ENCODE results near the gene CDH13.

Gene CDH13

GRCh38 chr16:83248735-83249463 is 622.1 kb downstream of the CDH13 start:
- no peak for DNase-seq (ENCODE audit: low spot score)

GRCh38 chr16:83253521-83253920 is 626.8 kb downstream of the CDH13 start:
- DNase-seq (ENCODE audit: low spot score): no peak

DNA sequence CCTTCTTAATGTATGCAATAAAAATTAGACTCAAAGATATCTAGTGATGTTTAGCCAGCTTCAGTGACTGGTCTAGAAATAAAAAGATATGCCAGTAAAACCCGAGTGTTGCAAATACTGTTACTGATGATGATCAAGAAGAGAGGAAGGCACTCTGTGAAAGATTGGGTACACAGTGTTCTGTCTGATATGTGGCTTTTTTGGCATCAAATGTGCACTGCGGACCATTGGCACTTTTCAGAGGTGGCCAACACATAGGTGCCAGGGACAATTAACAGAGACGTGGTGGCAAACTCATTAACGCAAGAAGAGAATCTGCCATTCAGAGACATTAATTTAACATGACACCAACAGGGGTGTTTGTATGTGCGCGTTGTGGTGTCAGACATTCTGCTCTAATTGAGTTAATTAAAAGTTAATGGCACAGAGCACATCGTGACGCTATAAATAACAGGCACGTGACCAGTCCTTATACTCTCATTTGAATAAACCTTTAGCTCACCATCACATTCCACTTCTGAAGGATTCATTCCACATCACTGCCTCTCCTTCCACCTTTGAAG is 631.7 kb downstream of the CDH13 start:
- no peak for DNase-seq (ENCODE audit: low spot score)

DNA sequence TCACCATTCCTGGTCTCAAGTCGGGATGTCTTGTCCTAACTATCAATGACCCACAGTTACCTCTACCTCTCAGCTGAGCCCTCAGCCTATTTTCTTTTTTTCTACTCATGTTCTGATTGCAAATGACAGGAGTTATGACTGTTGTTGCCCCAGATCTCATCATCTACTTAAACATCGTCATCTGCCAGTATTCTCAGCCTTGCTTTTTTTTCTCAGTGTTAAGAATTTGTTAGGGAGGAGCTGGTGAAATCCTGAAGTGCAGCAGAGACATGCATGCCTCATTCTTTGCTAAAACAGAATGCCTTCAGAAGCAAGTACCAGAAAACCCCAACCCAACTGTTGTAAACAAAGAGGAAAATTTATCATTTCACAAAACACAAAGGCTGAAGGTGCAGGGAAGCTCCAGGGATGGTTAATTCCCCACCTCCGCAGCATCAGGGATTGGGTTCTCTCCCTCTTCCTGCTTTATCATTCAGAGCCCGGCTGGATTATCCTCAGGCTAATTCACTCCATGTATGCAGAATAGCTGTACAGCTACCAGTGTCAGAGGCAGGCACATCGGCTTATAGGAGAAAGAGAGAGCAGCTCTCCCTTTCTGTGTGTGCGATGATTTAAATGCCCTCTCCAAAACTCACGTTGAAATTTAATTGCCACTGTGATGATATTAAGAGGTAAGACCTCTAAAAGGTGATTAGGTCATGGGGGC is 640.2 kb downstream of the CDH13 start:
- DNase-seq (ENCODE audit: low spot score): no peak

DNA sequence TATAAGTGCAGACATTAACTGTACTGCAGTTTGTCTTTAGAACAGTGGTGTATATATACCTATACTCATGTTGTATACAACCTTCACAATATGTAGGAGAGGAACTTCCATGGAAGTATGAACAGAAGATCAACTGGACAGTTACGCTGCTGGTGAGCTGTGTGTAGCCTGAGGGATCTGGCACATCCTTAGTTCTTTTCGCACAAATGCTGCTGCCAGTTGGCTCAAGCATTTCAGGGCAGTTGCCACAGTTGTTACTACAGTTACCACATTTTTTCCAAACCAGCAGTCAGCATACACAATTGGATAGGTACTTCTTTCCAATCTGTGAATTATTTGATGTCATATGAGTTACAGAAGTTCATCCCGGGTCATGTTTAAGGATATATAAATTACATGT is 641.4 kb downstream of the CDH13 start:
- DNase-seq (ENCODE audit: low spot score): no peak

GRCh38 chr16:83269048-83269447 is 642.3 kb downstream of the CDH13 start:
- DNase-seq (ENCODE audit: low spot score): no peak

DNA sequence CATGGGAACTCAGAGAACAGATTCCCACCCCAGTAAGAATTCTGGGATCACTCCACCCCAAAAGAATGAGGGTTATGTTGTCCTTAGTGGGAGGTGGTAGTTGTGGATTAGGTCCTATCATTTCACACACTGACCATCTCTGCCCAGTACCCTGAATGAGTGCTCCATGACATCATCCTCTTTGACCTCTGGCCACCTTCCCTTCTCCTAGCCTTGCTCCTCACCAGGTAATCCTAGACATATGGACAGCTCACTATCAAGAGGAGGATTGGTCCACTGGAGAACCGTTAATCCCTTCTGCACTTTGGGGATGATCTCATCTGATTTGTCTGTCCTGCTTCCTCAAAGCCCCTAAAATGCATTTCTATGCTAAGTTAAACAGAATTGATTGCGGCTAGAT is 642.8 kb downstream of the CDH13 start:
- DNase-seq (ENCODE audit: low spot score): no peak

DNA sequence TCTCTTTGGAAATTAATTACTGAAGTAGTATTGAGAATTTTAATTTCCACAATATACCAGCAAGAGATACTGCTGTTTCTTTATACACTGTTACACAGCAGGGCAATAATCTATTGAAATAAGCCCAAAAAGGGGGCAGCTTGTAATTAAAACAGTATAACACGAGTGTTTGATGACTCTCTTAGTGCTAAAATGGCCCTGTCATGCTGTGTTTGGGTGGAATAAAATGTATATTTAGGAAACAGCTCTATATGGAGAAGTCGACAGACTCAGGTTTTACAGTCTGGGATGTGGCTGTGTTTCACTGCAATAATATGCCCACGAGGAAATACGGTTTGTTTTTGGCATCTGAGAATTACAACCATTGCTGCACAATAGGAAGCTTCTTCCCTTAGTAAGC is 643.3 kb downstream of the CDH13 start:
- no peak for DNase-seq (ENCODE audit: low spot score)

GRCh38 chr16:83270640-83271039 is 643.9 kb downstream of the CDH13 start:
- no peak for DNase-seq (ENCODE audit: low spot score)

DNA sequence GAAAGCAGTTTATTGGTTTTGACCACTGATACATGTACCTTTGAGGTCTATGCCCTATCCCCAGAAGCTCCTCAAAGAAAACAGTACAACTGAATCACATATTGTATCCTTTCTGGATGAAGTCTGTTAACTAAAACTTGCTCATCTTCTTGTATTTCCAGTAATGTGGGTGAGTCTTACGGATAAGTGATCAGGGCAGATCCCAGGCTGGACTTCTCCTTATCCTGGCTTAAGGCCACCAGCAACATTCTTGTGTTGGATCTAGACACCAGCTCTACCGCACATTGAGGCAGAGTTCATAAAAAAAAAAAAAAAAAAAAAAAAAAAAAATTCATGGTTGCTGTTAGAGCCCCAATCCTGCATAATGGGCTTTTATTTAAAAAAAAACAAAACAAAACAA is 644.4 kb downstream of the CDH13 start:
- no peak for DNase-seq (ENCODE audit: low spot score)

- no peak for DNase-seq (ENCODE audit: low spot score)
Observed at GRCh38 chr16:83271970-83272575, 645.3 kb downstream of the CDH13 start.

DNA sequence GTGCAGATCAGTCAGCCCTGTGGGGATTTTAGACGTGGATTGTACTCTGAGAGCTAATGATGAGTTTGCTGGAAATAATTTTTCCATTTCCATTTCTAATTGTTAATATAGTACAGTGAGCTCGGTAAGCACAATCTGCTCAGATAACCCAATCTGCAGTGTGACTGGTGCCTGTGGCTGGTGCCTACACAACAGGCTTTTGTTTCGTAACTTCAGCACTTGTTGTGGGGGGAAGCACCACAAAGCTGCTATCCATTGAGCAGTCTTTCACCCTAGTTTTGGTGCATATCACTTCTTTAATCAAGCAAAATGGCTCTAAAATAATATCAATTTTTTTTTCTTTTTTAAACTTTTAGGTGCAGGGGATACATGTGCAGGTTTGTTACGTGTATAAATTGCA is 646.1 kb downstream of the CDH13 start:
- DNase-seq (ENCODE audit: low spot score): no peak

DNA sequence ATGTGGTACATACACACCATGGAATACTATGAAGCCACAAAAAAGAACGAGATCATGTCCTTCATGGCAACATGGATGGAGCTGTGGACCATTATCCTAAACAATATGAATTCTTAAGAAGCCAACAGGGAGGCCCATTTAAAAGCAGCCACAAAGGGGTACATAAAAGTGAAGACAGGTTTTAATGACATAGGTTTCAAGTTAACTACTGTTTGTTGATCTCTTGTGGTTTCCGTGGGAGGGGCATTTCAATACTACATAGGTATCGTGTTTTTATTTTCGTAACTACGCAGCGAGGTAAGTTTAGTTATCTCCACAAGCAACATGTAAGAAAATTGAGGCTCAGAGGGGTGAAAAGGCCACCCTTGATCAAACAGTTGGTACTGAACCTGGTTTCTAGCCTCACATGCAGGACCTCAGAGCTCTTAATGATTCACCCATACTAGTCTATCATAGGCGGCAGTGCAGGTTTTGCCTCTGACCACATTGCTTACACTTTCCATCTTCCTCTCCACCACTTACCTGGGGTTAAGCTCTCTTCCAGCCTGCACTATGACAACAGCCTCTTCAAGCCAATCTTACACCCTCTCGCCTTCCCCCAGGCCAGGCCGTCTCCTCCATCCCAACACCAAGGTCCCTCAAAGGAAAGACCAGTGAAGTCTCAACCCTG is 646.9 kb downstream of the CDH13 start:
- no peak for DNase-seq (ENCODE audit: low spot score)

GRCh38 chr16:83279251-83279650 is 652.5 kb downstream of the CDH13 start:
- DNase-seq (ENCODE audit: low spot score): no peak

DNA sequence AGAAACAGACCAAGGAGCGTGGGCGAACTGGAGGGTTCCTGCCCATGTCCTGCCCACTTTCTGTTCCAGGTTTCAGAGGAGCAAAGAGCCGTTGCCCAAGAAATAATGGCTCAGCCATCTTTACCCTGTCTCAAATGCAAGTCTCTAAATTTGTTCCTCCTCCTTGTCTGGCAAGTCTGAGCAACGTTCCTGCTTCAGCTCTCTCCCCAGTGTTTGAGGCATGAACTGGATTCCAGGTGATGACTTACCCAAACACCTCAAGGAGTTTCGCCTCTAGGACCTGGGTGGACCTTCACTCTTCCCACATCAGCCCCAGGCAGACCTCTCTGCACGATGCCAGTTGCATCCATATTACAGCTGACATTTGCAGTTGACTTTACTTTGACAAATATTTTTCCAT is 659.2 kb downstream of the CDH13 start:
- no peak for DNase-seq (ENCODE audit: low spot score)

DNA sequence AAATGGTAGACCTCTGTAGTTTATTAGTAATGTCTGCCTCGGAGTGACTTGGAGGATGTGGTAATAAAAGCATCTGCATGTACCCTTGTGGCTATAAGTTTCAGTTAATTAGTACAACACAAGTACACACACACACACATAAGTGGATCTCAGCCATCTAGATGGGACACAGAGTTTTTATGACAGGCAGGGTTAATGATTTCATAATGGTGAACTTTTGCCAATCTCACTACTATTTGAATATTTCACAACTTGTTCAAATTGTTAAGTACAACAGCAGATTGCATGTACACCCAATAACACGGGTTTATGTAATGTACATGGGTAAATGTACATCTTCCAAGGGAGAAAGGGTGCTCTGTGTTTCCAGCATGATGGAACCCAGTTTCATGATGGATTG is 669.7 kb downstream of the CDH13 start:
- DNase-seq (ENCODE audit: low spot score): no peak

DNA sequence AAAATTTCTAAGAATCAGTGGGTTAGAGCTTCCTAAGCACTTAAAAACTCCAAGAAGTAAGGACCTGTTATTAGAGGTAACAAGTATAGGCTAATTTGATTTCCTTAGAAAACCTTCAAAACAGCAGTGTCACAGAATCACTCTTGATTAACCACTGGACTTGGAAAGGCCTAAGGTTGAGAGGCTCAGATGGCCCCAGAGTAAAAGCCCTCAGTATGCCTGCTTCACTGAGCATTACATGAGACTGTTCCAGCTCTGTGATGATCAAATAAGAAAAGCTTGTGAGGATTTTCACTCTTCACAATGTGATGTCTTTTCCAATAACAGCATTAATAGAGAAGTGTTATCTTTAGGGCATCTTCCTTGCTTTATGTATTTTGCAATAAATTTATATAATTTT is 671.8 kb downstream of the CDH13 start:
- no peak for DNase-seq (ENCODE audit: low spot score)

GRCh38 chr16:83300326-83300725 is 673.6 kb downstream of the CDH13 start:
- DNase-seq (ENCODE audit: low spot score): no peak

DNA sequence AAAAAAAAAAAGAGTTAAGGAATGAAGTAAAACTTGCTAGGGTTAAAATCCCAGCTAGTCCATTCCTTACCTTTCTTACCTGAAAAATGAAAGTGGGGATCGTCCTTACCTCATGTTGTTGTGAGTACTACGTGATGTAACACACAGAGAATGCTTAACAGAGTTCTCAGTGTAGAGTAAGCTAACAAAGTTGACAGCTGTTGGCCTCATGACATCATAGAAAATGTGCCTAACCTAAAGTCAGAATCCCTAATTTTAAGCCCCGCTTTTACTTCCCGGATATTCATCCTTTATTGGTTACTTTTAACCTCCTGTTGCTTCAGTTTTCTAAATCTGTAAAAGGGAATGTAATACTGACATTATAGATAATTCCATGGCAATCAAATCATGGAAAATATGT is 675.2 kb downstream of the CDH13 start:
- DNase-seq (ENCODE audit: low spot score): no peak

GRCh38 chr16:83302853-83303252 is 676.1 kb downstream of the CDH13 start:
- no peak for DNase-seq (ENCODE audit: low spot score)

GRCh38 chr16:83305092-83305491 is 678.3 kb downstream of the CDH13 start:
- no peak for DNase-seq (ENCODE audit: low spot score)

- no peak for DNase-seq (ENCODE audit: low spot score)
Observed at GRCh38 chr16:83306961-83307593, 680.3 kb downstream of the CDH13 start.
